HG02610 (cell line): ENCODE measurements around the gene NXPH4.

Source experiments
- ATAC-seq: cut with Tn5 transposase; IDR thresholded peaks from one replicate; pipeline ENCODE4 v1.9.1; 2021; ENCODE audit warnings: mild to moderate bottlenecking, moderate library complexity; ENCODE audit not compliant: unreplicated experiment

Gene NXPH4

GRCh38 chr12:57183939-57184725 is 32.5 kb upstream of the NXPH4 start:
- ATAC-seq, result no peak

- ATAC-seq, result no peak
These were observed 31.2 kb upstream of the NXPH4 start for GRCh38 chr12:57185403-57185802.

- ATAC-seq, result no peak
These were observed 30.6 kb upstream of the NXPH4 start for GRCh38 chr12:57185906-57186508.

- no peak for ATAC-seq
These were observed 29.1 kb upstream of the NXPH4 start for GRCh38 chr12:57187222-57188089.

DNA sequence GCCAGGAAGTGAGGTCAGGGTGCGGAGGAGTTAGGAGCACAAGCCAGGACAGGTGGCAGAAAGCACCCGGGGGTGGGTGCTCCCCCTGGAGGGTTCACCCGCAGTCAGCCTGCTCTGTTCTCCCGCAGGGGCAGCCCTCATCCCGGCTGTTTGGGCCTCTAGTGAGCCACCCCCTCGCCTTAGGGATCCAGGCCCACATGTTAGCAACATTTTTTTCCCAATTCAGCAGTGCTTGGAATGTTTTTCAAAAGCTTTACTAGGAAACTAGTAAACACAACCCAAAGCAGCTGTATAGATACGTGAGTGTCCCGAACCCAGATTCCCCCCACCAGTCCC is 28.5 kb upstream of the NXPH4 start:
- ATAC-seq, result no peak

DNA sequence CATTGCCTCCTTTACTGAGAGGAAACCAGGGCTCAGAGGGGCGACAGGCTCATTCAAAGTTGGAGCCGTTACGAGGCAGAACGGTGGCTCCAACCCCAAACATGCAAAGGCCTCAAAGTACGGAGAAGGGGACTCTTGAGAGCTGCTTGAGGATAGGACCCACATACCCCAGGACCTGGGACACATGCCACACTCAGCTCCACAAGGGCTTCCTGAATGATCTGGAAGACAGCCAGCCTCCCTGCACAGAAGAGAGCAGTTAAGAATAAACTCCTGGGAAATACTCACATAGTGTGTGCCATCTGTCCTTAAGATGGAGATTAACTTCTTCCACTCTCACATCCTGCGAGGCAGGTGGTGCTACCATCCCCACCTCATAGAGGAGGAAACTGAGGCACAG is 26.6 kb upstream of the NXPH4 start:
- ATAC-seq, result no peak

- no peak for ATAC-seq
These were observed 25.8 kb upstream of the NXPH4 start for GRCh38 chr12:57190821-57191220.

DNA sequence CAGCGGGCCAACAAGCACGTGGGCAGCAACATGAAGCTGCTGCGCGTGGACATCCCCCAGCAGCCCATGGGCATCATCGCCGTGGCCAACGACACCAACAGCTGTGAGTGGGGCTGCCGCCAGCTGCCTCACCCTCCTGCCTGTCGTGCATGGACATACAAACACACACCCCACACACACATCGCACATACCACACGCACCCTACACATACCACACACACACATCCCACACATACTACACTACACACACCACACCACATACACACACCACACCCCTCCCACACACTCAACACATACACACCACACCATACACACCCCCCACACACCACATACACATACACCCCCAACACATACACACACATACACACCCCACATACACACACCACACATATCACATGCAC is 25.2 kb upstream of the NXPH4 start:
- ATAC-seq, result no peak

GRCh38 chr12:57192920-57193319 is 23.7 kb upstream of the NXPH4 start:
- ATAC-seq, result no peak

DNA sequence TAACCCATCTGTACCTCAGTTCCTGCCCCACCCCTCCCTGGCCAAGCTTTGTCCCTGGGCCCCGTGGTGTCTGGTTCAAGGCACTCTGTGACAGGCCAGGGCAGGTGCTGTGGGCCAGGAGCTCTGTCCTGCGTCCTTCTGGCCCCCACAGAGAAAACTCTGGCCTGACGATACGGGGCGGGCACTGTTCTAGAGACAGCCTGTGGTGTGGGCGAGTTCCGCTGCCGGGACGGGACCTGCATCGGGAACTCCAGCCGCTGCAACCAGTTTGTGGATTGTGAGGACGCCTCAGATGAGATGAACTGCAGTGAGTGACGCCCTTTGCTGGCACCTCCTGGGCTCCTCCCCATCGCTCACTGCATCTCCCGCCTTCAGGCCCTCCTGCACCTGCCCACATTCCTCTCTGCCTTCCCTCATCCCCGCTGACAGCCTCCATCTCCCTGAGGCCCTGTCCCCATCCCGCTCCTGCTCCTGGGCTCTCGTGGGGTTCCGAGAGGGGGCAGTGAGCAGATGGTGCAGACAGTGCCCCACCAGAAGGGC is 22.8 kb upstream of the NXPH4 start:
- ATAC-seq, result no peak

DNA sequence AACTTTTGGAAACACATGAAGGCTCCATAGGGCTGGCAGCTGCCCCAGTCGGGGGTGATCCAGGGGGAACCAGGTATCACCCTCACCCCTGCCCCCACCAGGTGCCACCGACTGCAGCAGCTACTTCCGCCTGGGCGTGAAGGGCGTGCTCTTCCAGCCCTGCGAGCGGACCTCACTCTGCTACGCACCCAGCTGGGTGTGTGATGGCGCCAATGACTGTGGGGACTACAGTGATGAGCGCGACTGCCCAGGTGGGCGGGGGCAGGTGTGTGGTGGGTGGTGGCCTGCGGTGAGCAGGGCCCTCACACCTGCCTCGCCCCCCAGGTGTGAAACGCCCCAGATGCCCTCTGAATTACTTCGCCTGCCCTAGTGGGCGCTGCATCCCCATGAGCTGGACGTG is 22.3 kb upstream of the NXPH4 start:
- no peak for ATAC-seq

DNA sequence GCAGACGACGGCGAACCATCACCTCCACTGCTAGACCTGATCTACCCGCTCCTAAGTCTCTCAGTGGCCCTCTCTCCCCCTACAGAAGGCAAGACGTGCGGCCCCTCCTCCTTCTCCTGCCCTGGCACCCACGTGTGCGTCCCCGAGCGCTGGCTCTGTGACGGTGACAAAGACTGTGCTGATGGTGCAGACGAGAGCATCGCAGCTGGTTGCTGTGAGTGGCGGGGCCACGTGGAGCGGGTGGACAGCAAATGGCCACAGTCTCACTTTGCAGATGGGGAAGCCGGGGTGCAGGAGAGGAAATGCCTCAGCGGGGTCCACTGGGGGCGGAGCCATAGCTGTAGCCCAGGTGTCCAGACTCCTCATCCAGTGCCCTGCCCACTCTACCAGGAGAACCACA is 21.4 kb upstream of the NXPH4 start:
- ATAC-seq, result no peak

- ATAC-seq, result no peak
These were observed 20.8 kb upstream of the NXPH4 start for GRCh38 chr12:57195611-57196371.

DNA sequence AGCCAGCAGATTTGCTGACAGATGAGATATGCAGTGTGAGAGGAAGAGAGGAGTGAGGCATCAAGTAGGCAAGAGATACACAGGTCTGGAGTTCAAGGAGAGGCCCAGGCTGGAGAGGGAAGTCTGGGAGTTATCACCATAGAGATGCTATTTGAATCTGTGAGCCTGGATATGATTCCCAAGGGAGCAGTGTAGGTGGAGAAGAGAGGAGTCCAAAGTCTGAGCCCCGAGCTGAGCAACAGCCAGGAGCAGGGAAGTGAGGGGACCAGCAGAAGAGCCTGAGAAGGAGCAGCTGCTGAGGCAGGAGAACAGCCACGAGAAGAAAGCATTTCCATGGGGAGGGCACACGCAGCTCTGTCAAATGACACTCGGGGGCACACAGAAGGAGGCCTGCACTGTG is 20.2 kb upstream of the NXPH4 start:
- no peak for ATAC-seq

DNA sequence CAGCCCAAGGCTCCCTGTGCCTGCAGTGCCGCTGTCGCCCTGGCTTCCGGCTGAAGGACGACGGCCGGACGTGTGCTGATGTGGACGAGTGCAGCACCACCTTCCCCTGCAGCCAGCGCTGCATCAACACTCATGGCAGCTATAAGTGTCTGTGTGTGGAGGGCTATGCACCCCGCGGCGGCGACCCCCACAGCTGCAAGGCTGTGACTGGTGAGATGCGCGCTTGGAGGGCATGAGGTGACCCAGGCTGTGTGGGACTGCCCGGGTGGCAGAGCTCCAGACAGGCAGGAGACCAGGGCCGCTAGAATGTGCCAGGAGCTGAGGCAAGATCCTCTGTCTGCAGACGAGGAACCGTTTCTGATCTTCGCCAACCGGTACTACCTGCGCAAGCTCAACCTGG is 19.6 kb upstream of the NXPH4 start:
- no peak for ATAC-seq

DNA sequence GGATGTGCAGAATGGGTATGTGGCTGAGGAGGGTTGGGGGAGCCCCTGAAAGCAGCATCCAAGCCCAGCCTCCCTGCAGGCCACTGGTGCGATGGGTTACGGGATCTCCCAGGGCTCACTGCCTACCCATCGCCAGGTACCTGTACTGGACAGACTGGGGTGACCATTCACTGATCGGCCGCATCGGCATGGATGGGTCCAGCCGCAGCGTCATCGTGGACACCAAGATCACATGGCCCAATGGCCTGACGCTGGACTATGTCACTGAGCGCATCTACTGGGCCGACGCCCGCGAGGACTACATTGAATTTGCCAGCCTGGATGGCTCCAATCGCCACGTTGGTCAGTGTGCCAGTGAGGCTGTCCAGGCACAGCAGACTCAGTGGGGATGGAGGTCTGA is 18.3 kb upstream of the NXPH4 start:
- ATAC-seq, result no peak

- ATAC-seq, result no peak
These were observed 17.4 kb upstream of the NXPH4 start for GRCh38 chr12:57199191-57199590.

DNA sequence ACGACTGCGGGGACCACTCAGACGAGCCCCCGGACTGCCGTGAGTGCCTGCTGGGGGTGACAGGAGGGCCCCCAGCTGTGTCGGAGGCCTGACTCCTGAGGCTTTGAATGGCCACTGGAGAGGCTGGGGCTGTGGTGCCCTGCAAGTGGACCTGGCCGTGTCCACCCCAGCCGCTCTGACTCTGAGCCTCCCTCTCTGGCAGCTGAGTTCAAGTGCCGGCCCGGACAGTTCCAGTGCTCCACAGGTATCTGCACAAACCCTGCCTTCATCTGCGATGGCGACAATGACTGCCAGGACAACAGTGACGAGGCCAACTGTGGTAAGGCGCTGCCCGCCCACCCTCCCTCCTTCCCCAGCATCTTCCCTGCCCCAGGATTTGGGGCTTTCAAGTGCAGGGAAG is 16.1 kb upstream of the NXPH4 start:
- no peak for ATAC-seq

- ATAC-seq, result no peak
These were observed 15.4 kb upstream of the NXPH4 start for GRCh38 chr12:57201219-57201618.

DNA sequence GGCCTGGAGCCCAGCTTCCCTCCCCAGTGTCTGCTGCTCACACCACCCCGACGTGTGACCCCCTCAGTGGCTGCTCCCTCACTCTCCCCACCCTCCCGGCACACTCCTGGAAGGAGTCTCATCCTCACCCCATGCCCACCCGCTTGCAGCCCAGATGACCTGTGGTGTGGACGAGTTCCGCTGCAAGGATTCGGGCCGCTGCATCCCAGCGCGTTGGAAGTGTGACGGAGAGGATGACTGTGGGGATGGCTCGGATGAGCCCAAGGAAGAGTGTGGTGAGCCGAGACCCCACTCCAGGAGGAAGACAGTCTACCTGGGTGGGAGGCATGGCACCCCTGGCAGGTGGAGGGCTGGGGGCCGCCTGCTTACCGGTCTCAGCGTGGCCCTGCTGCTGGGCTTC is 15.0 kb upstream of the NXPH4 start:
- no peak for ATAC-seq

- no peak for ATAC-seq
These were observed 14.3 kb upstream of the NXPH4 start for GRCh38 chr12:57202321-57202720.
